ENCODE data around the gene PXMP4. TPM values are rescaled to one million over a fixed set of nuclear protein-coding genes. Genes with fewer than 3 reads are reported as not detected.
A peak's percentile ranks its signal among the peaks of the same experiment; 100 is the strongest.

PXMP4 gene
- total and polyA plus RNA-seq, 9 of the 15 experiments (the other 6 are each of a cell fraction or from before 2014, with no cell fraction given) = 4.8 to 29.1 (median 6.8) TPM

DNA sequence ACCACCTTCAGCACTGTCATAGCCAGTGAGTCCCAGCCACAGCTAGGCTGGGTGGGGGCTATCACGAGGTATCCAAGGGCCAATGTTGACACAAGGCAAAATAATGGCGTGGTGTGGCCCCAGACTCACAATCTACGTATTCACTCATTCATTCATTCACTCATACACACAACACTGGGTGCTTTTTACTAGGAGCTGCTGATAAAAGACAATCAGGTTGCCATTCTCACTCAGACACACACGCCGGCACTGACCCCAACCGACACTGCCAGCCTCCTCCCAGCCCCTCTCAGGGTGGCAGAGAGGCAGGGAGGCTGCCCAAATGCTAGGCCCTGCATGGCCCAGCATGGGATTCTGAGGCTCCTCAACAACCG, 59.4 kb downstream of the PXMP4 start (continued):
- TF ChIP-seq SAFB2 (IDR thresholded peaks at IDR 0.05; ENCODE audit: borderline replicate concordance, low read depth, low read length, severe bottlenecking) (no peak), KAT7 (CRISPR knock-in tag; IDR thresholded peaks at IDR 0.05; ENCODE audit: borderline replicate concordance) (no peak)
- TF ChIP-seq, protein P1, sequence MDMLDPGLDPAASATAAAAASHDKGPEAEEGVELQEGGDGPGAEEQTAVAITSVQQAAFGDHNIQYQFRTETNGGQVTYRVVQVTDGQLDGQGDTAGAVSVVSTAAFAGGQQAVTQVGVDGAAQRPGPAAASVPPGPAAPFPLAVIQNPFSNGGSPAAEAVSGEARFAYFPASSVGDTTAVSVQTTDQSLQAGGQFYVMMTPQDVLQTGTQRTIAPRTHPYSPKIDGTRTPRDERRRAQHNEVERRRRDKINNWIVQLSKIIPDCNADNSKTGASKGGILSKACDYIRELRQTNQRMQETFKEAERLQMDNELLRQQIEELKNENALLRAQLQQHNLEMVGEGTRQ (CRISPR knock-in tag; IDR thresholded peaks at IDR 0.05) = no peak

DNA sequence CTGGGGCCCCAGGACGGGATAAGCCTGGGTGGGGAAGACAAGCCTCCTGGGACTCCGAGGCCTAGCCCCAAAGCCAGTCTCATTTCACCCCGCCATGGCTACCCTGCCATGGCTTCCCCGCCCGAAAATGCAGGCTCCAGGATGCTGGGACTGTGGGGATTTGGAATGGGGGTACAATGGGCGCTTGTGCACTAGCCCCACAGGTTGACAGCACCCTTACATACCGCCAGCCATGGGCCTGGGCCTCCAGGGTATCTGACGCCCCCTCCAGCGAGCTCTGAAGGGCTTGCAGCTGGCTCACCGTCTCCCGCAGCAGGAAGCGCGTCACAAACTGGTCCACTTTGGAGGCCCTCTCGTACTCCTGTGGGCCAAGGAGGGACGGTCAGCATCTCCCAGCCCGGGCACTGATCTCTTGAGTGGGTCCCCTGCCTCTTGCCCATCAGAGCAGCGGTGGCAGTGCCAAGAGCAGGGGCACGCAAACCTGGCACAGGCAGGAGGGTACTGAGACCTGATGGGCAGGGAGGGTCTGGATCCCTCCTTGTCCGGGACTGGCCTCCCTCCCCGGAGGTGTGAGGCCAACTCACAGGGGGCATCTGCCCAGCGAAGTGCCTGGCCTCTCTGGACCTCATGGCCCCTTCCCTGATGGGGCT, 60.0 kb downstream of the PXMP4 start:
- Histone ChIP-seq H4K20me1 (replicated peaks; ENCODE audit: control insufficient read depth, insufficient read depth, low read length) (peaks cover 11% of the 10 kb centered on the region; the same call in 1 of the 2 replicates), H3K9ac (ENCODE audit: insufficient read depth in 1 of 2, low read depth in 2 of 2, low read length in 2 of 2) (peak overlapping the region in 1 of 2 experiments; percentile 50; a peak in 2 of 4 replicates), H3K9me1 (ENCODE audit: control insufficient read depth, insufficient read depth, low read length) (no peaks in the 10 kb centered on the region), H3K4me3 (no peak overlapping the region), H3K4me1 (replicated peaks in 1 of 2; ENCODE audit: control insufficient read depth in 2 of 2, insufficient read depth in 2 of 2, low read length in 2 of 2) (peaks cover 16 to 54% of the 10 kb centered on the region in 2 experiments; a peak in 4 of 5 replicates), H3K4me2 (ENCODE audit: insufficient read depth, low read length) (no peak overlapping the region), H3K79me2 (ENCODE audit: control insufficient read depth, insufficient read depth, low read length) (peaks cover 18% of the 10 kb centered on the region), H3K36me3 (ENCODE audit: control insufficient read depth, insufficient read depth, low read length) (peaks cover 55% of the 10 kb centered on the region; the same call in 2 of the 3 replicates), H3K27me3 (ENCODE audit: control insufficient read depth in 2 of 2, insufficient read depth in 2 of 2, low read length in 2 of 2) (no peaks in the 10 kb centered on the region), H3K27ac (ENCODE audit: extremely low read depth, low read depth, low read length) (no peak overlapping the region), H2AFZ (ENCODE audit: low read depth, low read length) (no peak overlapping the region), H3K9me3 (replicated peaks; ENCODE audit: control insufficient read depth, insufficient read depth, low read depth, low read length) (no peaks in the 10 kb centered on the region)
- TF ChIP-seq, protein P2, sequence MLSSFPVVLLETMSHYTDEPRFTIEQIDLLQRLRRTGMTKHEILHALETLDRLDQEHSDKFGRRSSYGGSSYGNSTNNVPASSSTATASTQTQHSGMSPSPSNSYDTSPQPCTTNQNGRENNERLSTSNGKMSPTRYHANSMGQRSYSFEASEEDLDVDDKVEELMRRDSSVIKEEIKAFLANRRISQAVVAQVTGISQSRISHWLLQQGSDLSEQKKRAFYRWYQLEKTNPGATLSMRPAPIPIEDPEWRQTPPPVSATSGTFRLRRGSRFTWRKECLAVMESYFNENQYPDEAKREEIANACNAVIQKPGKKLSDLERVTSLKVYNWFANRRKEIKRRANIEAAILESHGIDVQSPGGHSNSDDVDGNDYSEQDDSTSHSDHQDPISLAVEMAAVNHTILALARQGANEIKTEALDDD (IDR thresholded peaks at IDR 0.05) = no peak
- TF ChIP-seq, protein P3, sequence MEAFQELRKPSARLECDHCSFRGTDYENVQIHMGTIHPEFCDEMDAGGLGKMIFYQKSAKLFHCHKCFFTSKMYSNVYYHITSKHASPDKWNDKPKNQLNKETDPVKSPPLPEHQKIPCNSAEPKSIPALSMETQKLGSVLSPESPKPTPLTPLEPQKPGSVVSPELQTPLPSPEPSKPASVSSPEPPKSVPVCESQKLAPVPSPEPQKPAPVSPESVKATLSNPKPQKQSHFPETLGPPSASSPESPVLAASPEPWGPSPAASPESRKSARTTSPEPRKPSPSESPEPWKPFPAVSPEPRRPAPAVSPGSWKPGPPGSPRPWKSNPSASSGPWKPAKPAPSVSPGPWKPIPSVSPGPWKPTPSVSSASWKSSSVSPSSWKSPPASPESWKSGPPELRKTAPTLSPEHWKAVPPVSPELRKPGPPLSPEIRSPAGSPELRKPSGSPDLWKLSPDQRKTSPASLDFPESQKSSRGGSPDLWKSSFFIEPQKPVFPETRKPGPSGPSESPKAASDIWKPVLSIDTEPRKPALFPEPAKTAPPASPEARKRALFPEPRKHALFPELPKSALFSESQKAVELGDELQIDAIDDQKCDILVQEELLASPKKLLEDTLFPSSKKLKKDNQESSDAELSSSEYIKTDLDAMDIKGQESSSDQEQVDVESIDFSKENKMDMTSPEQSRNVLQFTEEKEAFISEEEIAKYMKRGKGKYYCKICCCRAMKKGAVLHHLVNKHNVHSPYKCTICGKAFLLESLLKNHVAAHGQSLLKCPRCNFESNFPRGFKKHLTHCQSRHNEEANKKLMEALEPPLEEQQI (IDR thresholded peaks at IDR 0.05) = no peak
- no peak for TF ChIP-seq MECOM (CRISPR knock-in tag; IDR thresholded peaks at IDR 0.05)
- TF ChIP-seq, protein P4, sequence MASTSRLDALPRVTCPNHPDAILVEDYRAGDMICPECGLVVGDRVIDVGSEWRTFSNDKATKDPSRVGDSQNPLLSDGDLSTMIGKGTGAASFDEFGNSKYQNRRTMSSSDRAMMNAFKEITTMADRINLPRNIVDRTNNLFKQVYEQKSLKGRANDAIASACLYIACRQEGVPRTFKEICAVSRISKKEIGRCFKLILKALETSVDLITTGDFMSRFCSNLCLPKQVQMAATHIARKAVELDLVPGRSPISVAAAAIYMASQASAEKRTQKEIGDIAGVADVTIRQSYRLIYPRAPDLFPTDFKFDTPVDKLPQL (IDR thresholded peaks at IDR 0.05; ENCODE audit: extremely low read depth, insufficient read length) = no peak
- no peak for TF ChIP-seq LEF1 (IDR thresholded peaks at IDR 0.05)
- TF ChIP-seq SRSF7 (optimal IDR thresholded peaks at IDR 0.05; ENCODE audit: low read depth, low read length) = no peak
- no peak for TF ChIP-seq PHB2 (IDR thresholded peaks at IDR 0.05; ENCODE audit: low read depth)
- 0 out of 2 replicates have a peak, but pooled peaks have one; percentile 44 for TF ChIP-seq POLR2G (IDR thresholded peaks at IDR 0.05; ENCODE audit: low read depth, low read length)
- TF ChIP-seq RBFOX2 (IDR thresholded peaks at IDR 0.05; ENCODE audit: low read depth, low read length) = 0 out of 2 replicates have a peak, but pooled peaks have one; percentile 52
- TF ChIP-seq PCBP2 (IDR thresholded peaks at IDR 0.05; ENCODE audit: low read depth, low read length, poor library complexity, severe bottlenecking) = no peak
- TF ChIP-seq CC2D1A (IDR thresholded peaks at IDR 0.05) = no peak
- ATAC-seq (no peak), FAIRE-seq (no peak), DNase-seq (ENCODE audit: extremely low read depth in 1 of 4, low spot score in 3 of 4) (no peak)
- WGBS (ENCODE audit: insufficient coverage, low coverage, missing lambda C conversion rate) = 97% methylated on average over 16 of the region's 21 CpGs
- ChIA-PET POLR2A (interaction anchor here (1.3 kb wide), 1 partner anchor 13 kb away, joined by 6 read pairs; no protein-coding TSS in a partner anchor), CTCF (ENCODE audit: low intra/inter-chr PET ratio) (no interaction called here)
- intact Hi-C loops (cut with micrococcal nuclease) (no loop called here), in situ Hi-C loops (cut with MboI) (no loop called here)
- BruUV-seq (replicated peaks) = no TSS peak
